SJCRH30 (cell line): ENCODE measurements around the gene OSBPL9. TPM values are rescaled to one million over a fixed set of nuclear protein-coding genes. Genes with fewer than 3 reads are reported as not detected.

Experiments
- DNase-seq, 2 experiments: peaks; one replicate each; pipeline ENCODE4 v3.0.0-alpha.2; 2015 to 2020
- H3K27ac ChIP-seq: fragments of 250-450 bp; sonication (Bioruptor Pico); 2 replicates; pipeline ENCODE4 v1.5.1; 2020; ENCODE audit warnings: mild to moderate bottlenecking, moderate library complexity
- H3K27me3 ChIP-seq: fragments of 250-450 bp; sonication (Bioruptor Pico); 2 replicates; pipeline ENCODE4 v1.5.1; 2020; ENCODE audit warnings: mild to moderate bottlenecking, moderate library complexity
- H3K36me3 ChIP-seq: fragments of 250-450 bp; sonication (Bioruptor Pico); 2 replicates; pipeline ENCODE4 v1.5.1; 2020; ENCODE audit warnings: mild to moderate bottlenecking, moderate library complexity
- H3K4me1 ChIP-seq: fragments of 250-450 bp; sonication (Bioruptor Pico); 2 replicates; pipeline ENCODE4 v1.5.1; 2020; ENCODE audit warnings: mild to moderate bottlenecking, moderate library complexity
- H3K4me3 ChIP-seq: fragments of 250-450 bp; sonication (Bioruptor Pico); 2 replicates; pipeline ENCODE4 v1.5.1; 2020; ENCODE audit warnings: mild to moderate bottlenecking, moderate library complexity
- H3K9me3 ChIP-seq: fragments of 250-450 bp; sonication (Bioruptor Pico); replicated peaks from 2 replicates; pipeline ENCODE4 v1.5.1; 2020; ENCODE audit warnings: mild to moderate bottlenecking, moderate library complexity
- total RNA-seq: library from RNA; depleted of rRNA; stranded (reverse); fragments of >200 nt; shearing (Covaris generic); gene quantifications from 2 replicates; pipeline ENCODE4 v1.2.3, GENCODE V29; 2014

The OSBPL9 gene
- total RNA-seq, 1 experiment from 2014 or later: 147 TPM

GRCh38 chr1:51733793-51734522 lies 117.1 kb downstream of the OSBPL9 start:
- H3K9me3 ChIP-seq: no peaks in the 10 kb centered on the region
- no peak for DNase-seq
- H3K4me1 ChIP-seq: no peaks in the 10 kb centered on the region
- no peaks in the 10 kb centered on the region for H3K36me3 ChIP-seq
- H3K27me3 ChIP-seq: no peaks in the 10 kb centered on the region
- H3K27ac ChIP-seq: no peak overlapping the region
- H3K4me3 ChIP-seq: no peak overlapping the region

- no peaks in the 10 kb centered on the region for H3K27me3 ChIP-seq
- no peak overlapping the region for H3K4me3 ChIP-seq
- DNase-seq: no peak
- no peaks in the 10 kb centered on the region for H3K4me1 ChIP-seq
- no peak overlapping the region for H3K27ac ChIP-seq
- no peaks in the 10 kb centered on the region for H3K36me3 ChIP-seq
- no peaks in the 10 kb centered on the region for H3K9me3 ChIP-seq
These were observed 118.2 kb downstream of the OSBPL9 start for GRCh38 chr1:51734896-51735745.

GRCh38 chr1:51735746-51736254 lies 118.9 kb downstream of the OSBPL9 start:
- Histone ChIP-seq H3K9me3 (no peaks in the 10 kb centered on the region), H3K4me1 (no peaks in the 10 kb centered on the region), H3K27ac (no peak overlapping the region), H3K4me3 (no peak overlapping the region), H3K36me3 (no peaks in the 10 kb centered on the region), H3K27me3 (no peaks in the 10 kb centered on the region)
- DNase-seq: no peak

GRCh38 chr1:51736702-51737101 lies 119.8 kb downstream of the OSBPL9 start:
- Histone ChIP-seq H3K4me1 (no peaks in the 10 kb centered on the region), H3K36me3 (no peaks in the 10 kb centered on the region), H3K27ac (no peak overlapping the region), H3K4me3 (no peak overlapping the region), H3K9me3 (no peaks in the 10 kb centered on the region), H3K27me3 (no peaks in the 10 kb centered on the region)
- peak in 1 of 2 experiments; percentile 37 for DNase-seq

GRCh38 chr1:51738681-51739080 lies 121.8 kb downstream of the OSBPL9 start:
- DNase-seq: no peak
- Histone ChIP-seq H3K4me1 (no peaks in the 10 kb centered on the region), H3K9me3 (no peaks in the 10 kb centered on the region), H3K36me3 (no peaks in the 10 kb centered on the region), H3K27ac (no peak overlapping the region), H3K27me3 (no peaks in the 10 kb centered on the region), H3K4me3 (no peak overlapping the region)

- no peaks in the 10 kb centered on the region for H3K4me1 ChIP-seq
- no peaks in the 10 kb centered on the region for H3K9me3 ChIP-seq
- no peak overlapping the region for H3K27ac ChIP-seq
- H3K4me3 ChIP-seq: no peak overlapping the region
- H3K36me3 ChIP-seq: peaks cover 4% of the 10 kb centered on the region
- DNase-seq: no peak
- no peaks in the 10 kb centered on the region for H3K27me3 ChIP-seq
These were observed 123.8 kb downstream of the OSBPL9 start for GRCh38 chr1:51740652-51741051.

- H3K4me3 ChIP-seq: no peak overlapping the region
- no peaks in the 10 kb centered on the region for H3K27me3 ChIP-seq
- no peak overlapping the region for H3K27ac ChIP-seq
- no peaks in the 10 kb centered on the region for H3K4me1 ChIP-seq
- no peak for DNase-seq
- peaks cover 5% of the 10 kb centered on the region for H3K36me3 ChIP-seq
- H3K9me3 ChIP-seq: no peaks in the 10 kb centered on the region
These were observed 124.3 kb downstream of the OSBPL9 start for GRCh38 chr1:51741121-51741681.

- no peaks in the 10 kb centered on the region for H3K27me3 ChIP-seq
- no peak overlapping the region for H3K27ac ChIP-seq
- H3K9me3 ChIP-seq: no peaks in the 10 kb centered on the region
- H3K36me3 ChIP-seq: peaks cover 26% of the 10 kb centered on the region
- H3K4me1 ChIP-seq: no peaks in the 10 kb centered on the region
- no peak for DNase-seq
- H3K4me3 ChIP-seq: no peak overlapping the region
These were observed 127.8 kb downstream of the OSBPL9 start for GRCh38 chr1:51744506-51745303.

GRCh38 chr1:51745304-51745570 lies 128.3 kb downstream of the OSBPL9 start:
- Histone ChIP-seq H3K27ac (no peak overlapping the region), H3K4me1 (no peaks in the 10 kb centered on the region), H3K36me3 (peaks cover 31% of the 10 kb centered on the region), H3K27me3 (no peaks in the 10 kb centered on the region), H3K9me3 (no peaks in the 10 kb centered on the region), H3K4me3 (no peak overlapping the region)
- DNase-seq: no peak

- no peak overlapping the region for H3K4me3 ChIP-seq
- peaks cover 62% of the 10 kb centered on the region for H3K36me3 ChIP-seq
- H3K27ac ChIP-seq: no peak overlapping the region
- H3K4me1 ChIP-seq: no peaks in the 10 kb centered on the region
- no peak for DNase-seq
- no peaks in the 10 kb centered on the region for H3K27me3 ChIP-seq
- H3K9me3 ChIP-seq: no peaks in the 10 kb centered on the region
These were observed 132.3 kb downstream of the OSBPL9 start for GRCh38 chr1:51749151-51749550.

GRCh38 chr1:51750218-51750617 lies 133.3 kb downstream of the OSBPL9 start:
- Histone ChIP-seq H3K4me1 (no peaks in the 10 kb centered on the region), H3K9me3 (no peaks in the 10 kb centered on the region), H3K36me3 (peaks cover 66% of the 10 kb centered on the region), H3K4me3 (no peak overlapping the region), H3K27me3 (no peaks in the 10 kb centered on the region), H3K27ac (no peak overlapping the region)
- DNase-seq: peak in 1 of 2 experiments; percentile 13

GRCh38 chr1:51750729-51751128 lies 133.8 kb downstream of the OSBPL9 start:
- Histone ChIP-seq H3K4me1 (no peaks in the 10 kb centered on the region), H3K36me3 (peaks cover 61% of the 10 kb centered on the region), H3K27me3 (no peaks in the 10 kb centered on the region), H3K27ac (no peak overlapping the region), H3K4me3 (no peak overlapping the region), H3K9me3 (no peaks in the 10 kb centered on the region)
- DNase-seq: no peak

- no peaks in the 10 kb centered on the region for H3K27me3 ChIP-seq
- H3K4me3 ChIP-seq: no peak overlapping the region
- H3K9me3 ChIP-seq: no peaks in the 10 kb centered on the region
- H3K36me3 ChIP-seq: peaks cover 59% of the 10 kb centered on the region
- DNase-seq: no peak
- no peaks in the 10 kb centered on the region for H3K4me1 ChIP-seq
- no peak overlapping the region for H3K27ac ChIP-seq
These were observed 135.4 kb downstream of the OSBPL9 start for GRCh38 chr1:51752073-51752948.

- Histone ChIP-seq H3K9me3 (no peaks in the 10 kb centered on the region), H3K27ac (no peak overlapping the region), H3K4me1 (no peaks in the 10 kb centered on the region), H3K36me3 (peaks cover 53% of the 10 kb centered on the region), H3K4me3 (no peak overlapping the region), H3K27me3 (no peaks in the 10 kb centered on the region)
- DNase-seq: no peak
These were observed 137.1 kb downstream of the OSBPL9 start for GRCh38 chr1:51753969-51754368.
